ENCODE results near the gene SASH3.

Gene SASH3

GRCh38 chrX:129808829-129809796 is 29.4 kb downstream of the SASH3 start:
- DNase-seq (ENCODE audit: low read depth, low spot score), result no peak

GRCh38 chrX:129813662-129814368 is 34.1 kb downstream of the SASH3 start:
- DNase-seq (ENCODE audit: low read depth, low spot score), result no peak

GRCh38 chrX:129818123-129818522 is 38.4 kb downstream of the SASH3 start:
- no peak for DNase-seq (ENCODE audit: low read depth, low spot score)

- DNase-seq (ENCODE audit: low read depth, low spot score), result no peak
These were observed 43.4 kb downstream of the SASH3 start for GRCh38 chrX:129823115-129823514.

GRCh38 chrX:129823522-129823921 is 43.8 kb downstream of the SASH3 start:
- DNase-seq (ENCODE audit: low read depth, low spot score), result no peak

- no peak for DNase-seq (ENCODE audit: low read depth, low spot score)
These were observed 44.9 kb downstream of the SASH3 start for GRCh38 chrX:129824620-129825019.

GRCh38 chrX:129825746-129826505 is 46.2 kb downstream of the SASH3 start:
- no peak for DNase-seq (ENCODE audit: low read depth, low spot score)

- no peak for DNase-seq (ENCODE audit: low read depth, low spot score)
These were observed 50.7 kb downstream of the SASH3 start for GRCh38 chrX:129830494-129830893.

- DNase-seq (ENCODE audit: low read depth, low spot score), result no peak
These were observed 51.5 kb downstream of the SASH3 start for GRCh38 chrX:129831091-129831885.

GRCh38 chrX:129833153-129833990 is 53.6 kb downstream of the SASH3 start:
- no peak for DNase-seq (ENCODE audit: low read depth, low spot score)

- DNase-seq (ENCODE audit: low read depth, low spot score), result no peak
These were observed 57.1 kb downstream of the SASH3 start for GRCh38 chrX:129836827-129837226.

- DNase-seq (ENCODE audit: low read depth, low spot score), result no peak
These were observed 60.6 kb downstream of the SASH3 start for GRCh38 chrX:129840344-129840743.

GRCh38 chrX:129842510-129843208 is 62.9 kb downstream of the SASH3 start:
- DNase-seq (ENCODE audit: low read depth, low spot score), result no peak

GRCh38 chrX:129843209-129843458 is 63.4 kb downstream of the SASH3 start:
- no peak for DNase-seq (ENCODE audit: low read depth, low spot score)

- peak; percentile 50 for DNase-seq (ENCODE audit: low read depth, low spot score)
These were observed 63.9 kb downstream of the SASH3 start, which contains the start of gene ZDHHC9 for GRCh38 chrX:129843459-129844306. ZDHHC9 (minus strand) TSS chrX:129843886; CDS start chrX:129841945, 1,941 bp downstream.
